ENCODE measurements around the gene GSG1L.

GSG1L gene

GRCh38 chr16:27852116-27852515 is 211.4 kb downstream of the GSG1L start:
- TF ChIP-seq, protein P1, sequence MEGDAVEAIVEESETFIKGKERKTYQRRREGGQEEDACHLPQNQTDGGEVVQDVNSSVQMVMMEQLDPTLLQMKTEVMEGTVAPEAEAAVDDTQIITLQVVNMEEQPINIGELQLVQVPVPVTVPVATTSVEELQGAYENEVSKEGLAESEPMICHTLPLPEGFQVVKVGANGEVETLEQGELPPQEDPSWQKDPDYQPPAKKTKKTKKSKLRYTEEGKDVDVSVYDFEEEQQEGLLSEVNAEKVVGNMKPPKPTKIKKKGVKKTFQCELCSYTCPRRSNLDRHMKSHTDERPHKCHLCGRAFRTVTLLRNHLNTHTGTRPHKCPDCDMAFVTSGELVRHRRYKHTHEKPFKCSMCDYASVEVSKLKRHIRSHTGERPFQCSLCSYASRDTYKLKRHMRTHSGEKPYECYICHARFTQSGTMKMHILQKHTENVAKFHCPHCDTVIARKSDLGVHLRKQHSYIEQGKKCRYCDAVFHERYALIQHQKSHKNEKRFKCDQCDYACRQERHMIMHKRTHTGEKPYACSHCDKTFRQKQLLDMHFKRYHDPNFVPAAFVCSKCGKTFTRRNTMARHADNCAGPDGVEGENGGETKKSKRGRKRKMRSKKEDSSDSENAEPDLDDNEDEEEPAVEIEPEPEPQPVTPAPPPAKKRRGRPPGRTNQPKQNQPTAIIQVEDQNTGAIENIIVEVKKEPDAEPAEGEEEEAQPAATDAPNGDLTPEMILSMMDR (conservative IDR thresholded peaks at IDR 0.05; ENCODE audit: low read depth, low read length): no peak
- no peak for DNase-seq (ENCODE audit: low read depth)
- H3K4me3 ChIP-seq (ENCODE audit: low read length): no peak overlapping the region

DNA sequence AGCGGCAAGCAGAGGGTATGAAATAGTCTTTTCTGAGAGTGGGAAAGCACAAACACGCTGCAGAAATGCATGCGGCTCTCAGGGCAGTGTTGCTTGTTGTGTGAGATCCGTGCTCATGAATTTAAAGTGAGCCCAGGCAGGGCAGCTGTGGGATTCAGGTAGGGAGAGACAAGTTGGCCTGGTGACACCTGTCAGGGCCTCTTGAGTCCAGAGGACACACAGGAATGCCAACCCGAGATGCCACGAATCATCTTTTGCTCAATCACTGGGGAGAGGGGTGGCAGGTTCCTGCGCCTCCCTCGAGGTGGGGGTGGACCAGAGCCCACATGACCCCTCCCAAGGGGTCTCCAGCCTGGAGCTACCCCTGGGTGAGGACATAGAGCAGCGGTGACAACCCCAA is 211.9 kb downstream of the GSG1L start:
- no peak overlapping the region for H3K4me3 ChIP-seq (ENCODE audit: low read length)
- no peak for DNase-seq (ENCODE audit: low read depth)
- TF ChIP-seq, protein P1 (conservative IDR thresholded peaks at IDR 0.05; ENCODE audit: low read depth, low read length): no peak

- H3K4me3 ChIP-seq (ENCODE audit: low read length): no peak overlapping the region
- DNase-seq (ENCODE audit: low read depth): no peak
- TF ChIP-seq, protein P1 (conservative IDR thresholded peaks at IDR 0.05; ENCODE audit: low read depth, low read length): no peak
These were observed 213.9 kb downstream of the GSG1L start for GRCh38 chr16:27849621-27850020.

- H3K4me3 ChIP-seq (ENCODE audit: low read length): no peak overlapping the region
- TF ChIP-seq, protein P1 (conservative IDR thresholded peaks at IDR 0.05; ENCODE audit: low read depth, low read length): no peak
- no peak for DNase-seq (ENCODE audit: low read depth)
These were observed 216.4 kb downstream of the GSG1L start for GRCh38 chr16:27847030-27847550.

DNA sequence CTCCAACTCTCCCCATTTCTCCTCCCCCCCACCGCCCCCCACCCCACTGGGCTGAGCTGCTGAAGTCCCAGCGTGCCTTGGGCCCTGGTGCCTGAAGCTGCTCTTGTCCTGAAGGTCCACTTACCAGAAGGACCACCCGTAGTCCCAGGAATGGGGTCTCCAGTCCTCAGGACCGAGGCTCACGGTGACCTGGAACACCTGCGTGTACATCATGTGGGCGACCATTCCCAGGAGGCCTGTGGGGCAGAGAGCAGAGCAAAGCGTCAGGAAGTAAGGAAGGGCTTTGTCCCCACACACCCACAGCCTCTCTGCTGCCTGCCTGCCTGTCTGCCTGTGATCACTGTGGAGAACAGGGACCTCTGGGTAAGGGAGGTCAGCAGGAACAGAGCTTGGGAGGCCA is 218.7 kb downstream of the GSG1L start:
- TF ChIP-seq, protein P1 (conservative IDR thresholded peaks at IDR 0.05; ENCODE audit: low read depth, low read length): no peak
- no peak for DNase-seq (ENCODE audit: low read depth)
- H3K4me3 ChIP-seq (ENCODE audit: low read length): no peak overlapping the region

- TF ChIP-seq, protein P1 (conservative IDR thresholded peaks at IDR 0.05; ENCODE audit: low read depth, low read length): no peak
- H3K4me3 ChIP-seq (ENCODE audit: low read length): no peak overlapping the region
- DNase-seq (ENCODE audit: low read depth): no peak
These were observed 219.7 kb downstream of the GSG1L start for GRCh38 chr16:27843800-27844199.

- DNase-seq (ENCODE audit: low read depth): no peak
- no peak overlapping the region for H3K4me3 ChIP-seq (ENCODE audit: low read length)
- TF ChIP-seq, protein P1 (conservative IDR thresholded peaks at IDR 0.05; ENCODE audit: low read depth, low read length): no peak
These were observed 221.6 kb downstream of the GSG1L start for GRCh38 chr16:27841911-27842310.

All from retinal pigment epithelial cell (primary cell).